Peyer's patch (tissue), 4 donors: ENCODE results near the gene PAPSS2.

Source experiments
- CTCF ChIP-seq, 6 experiments: fragments of 450-650 bp in 4 of 6; fragments of 200-600 bp in 2 of 6; sonication (generic) in 1 of 6; IDR thresholded peaks; one replicate each; pipeline ENCODE4 v1.5.1; 2017 to 2019; ENCODE audit warnings: antibody characterized with exemption in 6 of 6, mild to moderate bottlenecking in 3 of 6, moderate library complexity in 1 of 6
- POLR2A ChIP-seq, 2 donors: fragments of 450-650 bp; IDR thresholded peaks; one replicate each; pipeline ENCODE4 v1.5.1; 2017; ENCODE audit warnings: antibody characterized with exemption in 2 of 2, mild to moderate bottlenecking in 2 of 2, moderate library complexity in 2 of 2

GRCh38 chr10:87694011-87694794 lies 34.5 kb downstream of the PAPSS2 start:
- TF ChIP-seq CTCF (IDR thresholded peaks at IDR 0.05) (no peak), POLR2A (IDR thresholded peaks at IDR 0.05) (no peak)
